Epithelial cell of prostate (primary cell): ENCODE data around the gene NELFA.

Experiments
- DNase-seq: peaks from one replicate; pipeline ENCODE4 v3.0.0-alpha.2; 2011; ENCODE audit warnings: low read depth, low spot score
- H3K27ac ChIP-seq: fragments of 450-650 bp; 2 replicates; pipeline ENCODE4 v1.5.1; 2017; ENCODE audit warnings: mild to moderate bottlenecking

NELFA gene

DNA sequence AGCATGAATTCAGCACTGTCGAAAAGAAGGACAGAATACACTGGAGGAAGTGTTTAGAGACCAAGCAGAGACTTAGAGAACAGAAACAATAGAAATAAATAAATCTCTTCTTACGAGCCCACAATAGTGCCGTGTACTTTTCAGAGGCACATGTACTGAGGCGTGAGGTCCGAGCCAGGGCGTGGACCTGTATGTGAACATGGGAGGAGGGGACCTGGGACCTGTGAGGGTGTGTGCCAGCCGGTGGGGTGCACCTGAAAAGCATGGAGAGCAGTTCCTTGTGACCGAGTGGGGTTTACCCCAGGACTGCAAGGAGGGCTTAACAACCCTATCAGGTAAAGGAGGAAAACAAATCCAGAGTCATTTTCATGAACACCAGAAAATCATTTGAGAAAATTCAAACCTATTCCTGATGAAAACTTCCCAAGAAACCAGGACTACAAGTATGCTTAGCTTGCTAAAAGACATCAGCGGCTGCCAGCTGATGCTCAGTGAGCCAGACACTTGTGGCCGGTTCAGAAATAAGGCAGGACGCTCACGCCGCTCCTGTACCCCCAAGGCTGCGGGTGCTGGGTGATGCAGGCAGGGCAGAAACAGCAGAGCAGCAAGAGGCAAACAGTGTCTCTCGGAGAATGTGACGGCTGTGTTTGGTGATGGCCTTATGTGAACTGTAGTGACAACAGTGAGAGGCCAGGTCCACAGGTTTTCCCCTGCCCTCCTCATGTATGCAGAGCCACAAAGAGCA, 37.1 kb downstream of the NELFA start:
- DNase-seq: no peak
- H3K27ac ChIP-seq: no peak overlapping the region

DNA sequence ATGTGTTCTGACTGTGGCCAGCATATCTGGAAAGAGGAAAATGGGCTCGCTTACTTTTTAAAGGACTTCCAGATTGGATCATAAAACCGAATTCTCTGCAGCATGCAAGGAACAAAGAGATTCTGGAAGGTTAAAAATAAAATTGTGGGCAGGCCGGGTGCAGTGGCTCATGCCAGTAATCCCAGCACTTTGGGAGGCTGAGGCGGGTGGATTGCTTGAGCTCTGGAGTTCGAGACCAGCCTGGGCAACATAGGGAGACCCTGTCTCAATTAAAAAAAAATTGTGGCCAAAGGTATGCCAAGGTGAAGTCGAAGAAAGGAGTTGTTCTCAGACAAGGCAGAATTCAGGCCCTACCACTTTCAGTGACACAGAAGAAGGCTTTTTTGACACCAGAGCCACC, 37.8 kb downstream of the NELFA start:
- no peak overlapping the region for H3K27ac ChIP-seq
- no peak for DNase-seq

DNA sequence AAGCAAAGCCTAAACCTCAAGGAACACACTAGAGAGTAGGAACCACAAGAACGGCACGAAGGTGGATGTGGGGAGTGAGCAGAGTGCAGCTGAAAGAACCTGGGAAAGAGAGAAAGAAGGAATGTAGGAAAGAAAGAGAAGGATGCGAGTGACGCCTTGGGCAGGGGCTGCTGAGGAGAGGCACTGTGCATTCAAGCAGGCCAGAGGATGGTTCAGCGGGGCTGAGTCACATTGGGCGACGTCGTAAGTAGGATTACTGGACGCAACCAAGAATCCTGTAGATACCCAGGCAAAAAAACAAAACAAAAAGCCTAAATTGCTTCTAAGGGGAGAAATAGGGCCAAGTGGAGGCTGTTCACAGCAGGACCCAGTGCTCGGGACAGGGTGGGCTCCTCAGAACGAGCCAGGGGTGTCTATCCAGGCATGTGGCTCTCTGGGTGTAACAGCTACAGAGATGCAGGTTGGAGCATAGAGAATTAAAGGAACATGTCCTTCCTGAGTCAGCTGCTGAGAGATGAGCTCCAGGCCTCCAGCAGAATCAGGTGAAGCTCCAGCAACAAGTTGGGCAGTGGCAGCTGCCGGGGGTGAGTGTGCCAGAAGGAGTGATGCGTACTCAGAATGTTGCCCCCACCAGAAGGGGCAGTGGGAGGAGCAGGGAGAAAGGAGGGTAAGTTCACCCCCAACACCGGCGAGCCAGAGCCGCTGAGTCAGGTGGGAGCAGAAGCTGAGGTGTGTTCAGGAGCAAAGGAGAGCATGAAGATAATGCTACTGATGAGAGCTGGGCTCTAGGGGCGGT, 38.6 kb downstream of the NELFA start:
- no peak for DNase-seq
- H3K27ac ChIP-seq: no peak overlapping the region

DNA sequence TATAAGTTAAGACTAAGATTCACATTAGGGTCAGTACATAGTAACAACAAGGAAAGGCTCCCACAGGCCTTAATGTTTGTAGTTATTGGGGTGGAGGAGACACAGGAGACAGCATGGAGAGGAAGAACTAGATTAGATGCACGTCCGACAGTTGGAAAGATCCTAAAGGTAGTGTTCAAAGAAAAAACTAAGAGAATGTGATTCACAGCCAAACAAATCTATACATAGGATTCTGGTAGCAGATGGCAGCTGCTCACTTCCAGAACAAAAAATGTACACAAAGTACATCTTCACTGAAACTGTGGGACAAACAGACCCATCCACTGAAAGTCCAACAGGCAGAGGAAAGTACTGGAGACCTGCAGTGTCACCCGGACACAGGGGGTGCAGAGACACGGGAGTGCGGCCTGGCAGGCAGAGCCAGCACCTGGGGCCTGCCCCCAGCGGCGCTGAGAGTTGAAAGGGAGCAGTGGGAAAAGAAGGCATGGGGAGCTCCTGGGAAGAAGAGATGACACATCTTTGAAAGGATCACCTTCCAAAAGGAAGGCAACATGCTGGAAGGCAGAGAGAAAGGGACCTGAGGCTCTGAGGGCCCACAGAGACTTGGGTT, 40.0 kb downstream of the NELFA start:
- no peak for DNase-seq
- H3K27ac ChIP-seq: no peak overlapping the region

DNA sequence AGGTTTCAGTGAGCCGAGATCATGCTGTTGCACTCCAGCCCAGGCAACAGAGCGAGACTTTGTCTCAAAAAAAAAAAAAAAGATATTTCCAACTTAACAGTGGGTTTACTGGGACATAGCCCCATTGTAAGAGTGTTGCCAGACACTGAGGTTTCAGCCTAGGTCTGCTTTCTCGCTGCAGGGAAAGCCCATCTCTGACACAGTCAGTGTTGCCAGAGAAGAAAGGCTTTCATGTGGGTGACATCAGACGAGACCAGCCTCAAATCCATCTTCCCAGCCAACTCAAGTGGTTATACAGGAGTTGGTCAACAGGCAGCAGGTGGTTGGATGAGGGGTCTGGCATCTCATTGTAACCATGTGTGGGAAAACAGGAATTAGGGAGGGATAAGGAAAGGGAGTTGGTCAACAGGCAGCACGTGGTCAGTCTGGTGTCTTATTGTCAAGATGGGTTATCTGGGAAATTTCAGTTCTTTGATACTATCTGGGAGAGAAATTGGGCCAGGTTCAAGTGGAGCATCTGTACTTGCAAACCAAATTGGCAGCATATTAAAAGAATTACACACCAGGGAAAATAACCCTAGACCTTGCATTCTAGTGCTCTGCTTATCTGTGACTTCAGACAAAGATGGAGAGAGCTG, 41.1 kb downstream of the NELFA start:
- H3K27ac ChIP-seq: no peak overlapping the region
- DNase-seq: no peak

DNA sequence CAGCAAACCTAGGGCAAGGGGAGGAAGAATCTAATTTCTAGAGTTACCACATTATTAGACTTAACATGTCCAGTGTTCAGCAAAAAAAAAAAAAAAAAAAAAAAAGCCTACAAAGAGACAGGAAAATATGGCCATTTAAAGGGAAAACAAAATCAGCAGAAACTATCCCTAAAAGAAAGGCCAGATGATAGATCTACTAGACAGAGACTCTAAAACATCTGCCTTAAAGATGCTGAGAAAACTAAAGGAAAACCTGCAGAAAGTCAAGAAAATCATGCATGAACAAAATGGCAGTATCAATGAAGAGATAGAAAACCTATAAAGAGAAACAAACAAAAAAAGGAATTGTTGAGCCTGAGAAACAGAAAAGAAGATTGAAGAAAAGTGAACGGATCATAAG, 43.8 kb downstream of the NELFA start:
- no peak overlapping the region for H3K27ac ChIP-seq
- no peak for DNase-seq

DNA sequence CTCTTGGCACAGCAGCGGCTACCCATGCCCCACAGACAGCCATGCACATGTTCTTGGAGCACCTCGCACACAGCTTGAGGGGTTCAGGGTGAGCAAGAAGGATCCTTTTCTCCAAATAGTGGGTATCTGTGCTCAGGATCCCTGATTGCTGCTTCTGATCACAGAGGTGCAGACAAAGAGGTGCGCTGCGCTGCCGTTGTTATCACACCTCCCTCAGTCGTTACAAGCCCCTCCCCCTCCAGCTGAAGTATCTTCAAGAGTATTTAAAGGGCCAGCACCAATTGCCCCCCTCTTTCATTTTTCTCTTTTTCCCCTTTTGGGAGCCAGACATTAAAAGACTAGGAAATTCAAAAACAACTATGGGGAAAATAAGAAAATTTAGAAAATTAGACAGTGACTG, 44.3 kb downstream of the NELFA start:
- no peak for DNase-seq
- H3K27ac ChIP-seq: no peak overlapping the region

DNA sequence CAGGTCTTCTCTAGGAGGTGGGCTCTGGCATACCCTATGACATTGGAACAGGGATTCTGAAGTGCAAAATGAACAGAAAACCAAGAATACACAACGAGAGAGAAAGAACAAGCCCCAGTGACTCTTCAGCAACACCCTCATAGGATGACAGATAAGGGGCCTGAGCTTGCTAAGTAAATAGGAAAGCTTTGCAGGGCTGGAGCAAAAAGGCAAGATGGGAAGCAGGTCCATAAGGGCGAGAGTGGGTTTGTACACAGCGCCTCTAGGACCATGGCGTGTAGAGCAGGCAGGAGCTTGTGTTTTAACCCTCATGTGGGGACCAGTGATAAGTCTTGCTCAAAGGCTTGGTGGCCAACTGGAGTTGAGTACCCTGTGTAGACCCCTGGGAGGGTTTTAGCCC, 45.8 kb downstream of the NELFA start:
- no peak for DNase-seq
- H3K27ac ChIP-seq: no peak overlapping the region

DNA sequence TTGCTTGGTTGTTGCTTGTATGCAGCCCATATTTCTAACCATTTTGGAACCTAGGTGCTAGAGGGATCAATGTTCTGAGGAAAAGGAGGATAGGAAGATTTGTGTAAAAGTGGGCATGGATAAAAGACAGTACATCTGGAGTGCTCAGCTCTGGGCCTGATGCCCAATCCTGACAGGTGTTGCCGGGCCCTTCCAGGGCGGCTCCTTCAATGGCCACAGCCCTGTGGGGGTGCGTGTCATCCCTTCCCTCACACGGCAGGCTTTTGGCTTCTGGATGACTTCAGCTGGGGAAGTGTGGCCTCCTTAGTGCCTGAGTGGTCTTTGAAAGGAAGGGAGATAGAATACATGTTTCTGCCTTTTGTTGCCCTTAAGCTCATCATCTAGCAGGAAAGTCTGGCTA, 47.2 kb downstream of the NELFA start:
- no peak for DNase-seq

DNA sequence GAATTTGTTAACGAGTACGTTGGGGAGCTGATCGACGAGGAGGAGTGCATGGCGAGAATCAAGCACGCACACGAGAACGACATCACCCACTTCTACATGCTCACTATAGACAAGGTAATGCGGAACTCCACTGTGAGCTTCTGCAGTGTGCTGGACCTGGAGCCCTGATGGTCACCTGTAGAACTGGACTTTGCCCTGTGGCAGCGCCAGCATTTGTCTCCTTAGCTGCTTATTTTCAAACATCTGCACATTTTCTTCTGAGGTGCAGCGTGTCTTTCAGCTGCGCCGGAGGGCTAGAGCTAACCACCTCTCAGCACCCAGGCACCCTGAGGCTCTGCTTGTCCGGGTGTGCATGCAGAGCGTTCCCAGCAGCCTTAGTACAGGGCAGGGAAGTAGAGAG, 47.7 kb downstream of the NELFA start:
- H3K27ac ChIP-seq: no peak overlapping the region
- DNase-seq: no peak

More for the DNA sequence above, 47.2 kb downstream of the NELFA start:
- H3K27ac ChIP-seq: no peak overlapping the region

DNA sequence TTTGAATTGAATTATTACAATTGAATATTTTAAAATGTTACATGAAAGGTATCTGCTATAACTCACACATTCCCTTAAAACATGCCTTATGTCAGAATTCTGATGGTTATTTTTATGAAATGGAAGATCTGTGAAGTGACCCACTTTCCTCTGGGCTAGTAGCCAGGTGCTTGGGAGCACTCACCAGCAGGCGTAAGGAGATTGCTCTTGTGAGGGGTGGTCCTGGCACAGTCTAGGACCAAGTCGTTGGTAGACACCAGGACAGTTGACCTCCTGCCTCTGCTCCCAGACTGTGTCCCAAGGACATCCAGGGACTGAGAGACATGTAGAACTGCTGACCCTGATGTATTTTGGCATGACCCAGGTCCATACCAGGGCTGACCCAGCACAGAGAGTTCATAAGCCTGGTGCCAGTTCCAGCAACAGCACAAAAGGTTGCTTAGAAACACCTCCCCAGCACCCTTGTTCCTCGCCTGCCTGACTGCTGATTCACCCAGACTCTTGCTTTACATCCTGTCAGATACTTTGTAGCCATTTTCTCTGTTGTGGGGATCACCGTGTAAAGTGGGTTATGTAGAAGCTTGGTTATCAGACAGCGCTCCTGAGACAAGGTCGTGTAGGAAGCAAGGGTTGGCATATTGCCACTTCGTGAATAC, 48.5 kb downstream of the NELFA start:
- H3K27ac ChIP-seq: no peak overlapping the region
- no peak for DNase-seq

DNA sequence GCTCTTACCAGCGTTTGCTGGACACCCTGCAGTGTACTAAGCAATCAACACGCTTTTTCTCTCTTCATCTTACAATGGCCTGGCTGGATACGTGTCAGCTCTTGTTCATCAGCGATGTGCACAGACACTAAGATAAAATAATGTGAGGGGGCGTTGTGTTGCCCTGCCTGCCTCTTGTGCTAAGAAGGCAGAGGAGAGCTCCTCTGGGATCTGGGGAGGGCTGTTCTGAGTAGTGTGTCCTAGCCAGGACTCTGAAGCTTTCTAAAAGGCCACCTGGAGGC, 49.7 kb downstream of the NELFA start:
- no peak for DNase-seq
- no peak overlapping the region for H3K27ac ChIP-seq

DNA sequence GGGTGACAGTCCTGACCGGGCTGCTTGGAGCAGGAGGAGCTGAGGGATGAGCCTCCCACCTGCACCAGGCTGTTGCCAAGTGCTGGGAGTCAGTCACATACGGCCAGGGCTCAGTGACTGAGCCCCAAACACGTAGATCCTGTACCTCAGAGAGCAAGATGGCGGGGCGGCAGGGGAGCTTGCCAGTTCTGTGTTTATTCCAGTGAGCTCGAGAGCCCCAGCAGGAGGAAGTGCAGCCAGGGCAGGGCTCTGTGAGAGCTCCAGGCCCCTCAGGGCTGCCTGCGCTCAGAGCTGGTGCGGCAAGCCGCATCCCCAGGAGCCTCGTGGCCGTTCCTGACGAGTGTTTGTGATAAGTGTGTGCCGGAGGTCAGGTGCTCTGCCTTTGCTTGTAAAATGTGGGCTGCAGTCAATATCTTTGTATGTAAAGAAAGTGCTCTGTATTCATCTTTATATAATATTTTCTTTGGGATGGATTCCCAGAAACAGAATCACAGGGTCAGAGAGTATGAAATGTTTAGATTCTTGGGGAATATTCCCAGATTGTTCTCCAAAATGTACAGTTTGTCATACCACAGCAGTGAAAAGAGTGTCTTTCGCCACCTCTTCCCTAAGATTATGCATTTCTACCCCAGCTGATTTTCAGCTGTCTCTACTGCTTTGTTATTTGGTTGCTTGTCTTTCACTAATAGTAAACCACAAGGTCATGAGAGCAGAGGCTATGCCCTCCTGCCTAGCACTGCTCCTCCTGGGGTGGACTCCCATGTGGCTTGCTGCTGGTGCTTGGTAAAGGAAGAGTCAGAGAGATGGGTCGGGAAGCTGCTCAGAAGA, 50.3 kb downstream of the NELFA start:
- no peak for DNase-seq
- H3K27ac ChIP-seq: no peak overlapping the region

DNA sequence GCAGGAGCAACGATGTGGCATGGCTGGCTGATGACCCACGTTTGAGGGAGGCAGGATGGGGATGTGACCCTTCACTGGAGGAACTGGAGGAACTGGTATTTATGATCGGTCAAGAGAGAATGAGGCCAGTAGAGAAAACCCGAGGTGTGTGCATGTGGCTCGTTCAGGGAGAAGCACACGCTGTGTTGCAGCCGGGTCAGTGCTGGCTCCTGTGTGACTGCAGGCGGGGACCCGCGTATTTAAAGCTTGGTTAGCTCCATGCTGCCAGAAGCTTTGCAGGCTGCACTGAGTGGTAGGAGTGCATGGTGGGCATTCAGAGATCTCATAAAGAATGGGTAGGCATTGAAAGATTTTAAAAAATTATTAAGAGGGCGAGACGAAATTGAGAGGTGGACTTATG, 52.1 kb downstream of the NELFA start:
- DNase-seq: no peak
- no peak overlapping the region for H3K27ac ChIP-seq

DNA sequence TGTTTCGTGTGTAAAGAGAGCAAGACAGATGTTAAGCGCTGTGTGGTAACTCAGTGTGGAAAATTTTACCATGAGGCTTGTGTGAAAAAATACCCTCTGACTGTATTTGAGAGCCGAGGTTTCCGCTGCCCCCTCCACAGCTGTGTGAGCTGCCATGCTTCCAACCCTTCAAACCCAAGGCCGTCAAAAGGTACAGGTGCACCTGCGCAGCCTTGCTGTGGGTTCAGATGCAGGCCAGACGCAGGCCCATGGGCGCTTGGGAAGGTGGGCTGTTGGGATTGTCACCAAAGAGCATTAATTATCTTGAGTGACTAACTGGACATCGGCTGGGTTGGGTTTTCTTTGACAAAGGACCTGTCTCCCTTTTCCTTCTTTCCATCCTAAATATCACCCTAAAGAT, 55.4 kb downstream of the NELFA start:
- H3K27ac ChIP-seq: no peak overlapping the region
- DNase-seq: no peak

DNA sequence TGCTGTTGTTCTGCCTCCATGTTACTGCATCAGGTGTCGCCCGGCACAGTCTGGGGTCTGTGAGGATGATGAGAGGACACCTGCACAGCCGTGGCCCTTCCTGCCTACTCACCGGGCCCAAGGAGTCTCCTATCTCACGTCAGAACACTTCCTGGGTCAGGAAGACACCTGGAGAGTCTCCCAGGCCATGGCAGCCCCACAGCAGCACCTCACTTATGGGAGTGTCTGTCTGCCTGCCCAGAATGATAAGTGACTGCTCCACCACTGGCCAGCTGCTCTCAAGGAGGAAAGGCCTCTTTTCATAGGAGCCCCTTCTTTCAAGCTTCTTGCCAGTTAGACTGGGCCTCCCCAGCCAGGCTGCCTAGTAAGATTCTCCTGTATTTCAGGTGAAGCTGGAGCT, 56.1 kb downstream of the NELFA start:
- no peak overlapping the region for H3K27ac ChIP-seq
- DNase-seq: no peak

DNA sequence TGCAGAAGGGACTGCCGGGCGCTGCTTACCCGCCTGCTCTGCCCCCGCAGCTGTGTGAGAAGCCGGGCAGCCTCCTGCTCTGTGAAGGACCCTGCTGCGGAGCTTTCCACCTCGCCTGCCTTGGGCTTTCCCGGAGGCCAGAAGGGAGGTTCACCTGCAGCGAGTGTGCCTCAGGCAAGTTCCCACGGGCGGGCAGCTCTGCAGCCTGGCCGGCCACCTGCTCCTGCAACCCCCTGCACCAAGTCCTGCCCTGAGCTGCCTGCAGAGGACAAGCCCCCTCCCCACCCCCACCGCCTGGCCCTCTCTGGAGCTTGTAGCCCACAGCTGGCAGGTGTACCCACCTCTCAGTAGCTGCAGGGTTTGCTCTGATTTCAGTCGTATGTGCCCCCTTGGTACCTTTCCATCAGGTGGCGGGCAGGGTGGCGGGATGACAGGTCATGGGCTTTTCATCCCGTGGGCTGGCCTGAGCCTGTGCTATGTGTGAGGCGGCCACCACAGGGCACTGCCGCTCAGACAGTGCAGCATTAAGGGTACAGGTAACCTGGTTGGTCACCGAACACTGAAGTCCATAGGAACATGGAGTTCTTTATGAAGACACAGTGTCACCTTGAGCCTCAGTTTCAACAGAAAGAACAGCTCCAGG, 56.6 kb downstream of the NELFA start:
- DNase-seq: no peak
- no peak overlapping the region for H3K27ac ChIP-seq

DNA sequence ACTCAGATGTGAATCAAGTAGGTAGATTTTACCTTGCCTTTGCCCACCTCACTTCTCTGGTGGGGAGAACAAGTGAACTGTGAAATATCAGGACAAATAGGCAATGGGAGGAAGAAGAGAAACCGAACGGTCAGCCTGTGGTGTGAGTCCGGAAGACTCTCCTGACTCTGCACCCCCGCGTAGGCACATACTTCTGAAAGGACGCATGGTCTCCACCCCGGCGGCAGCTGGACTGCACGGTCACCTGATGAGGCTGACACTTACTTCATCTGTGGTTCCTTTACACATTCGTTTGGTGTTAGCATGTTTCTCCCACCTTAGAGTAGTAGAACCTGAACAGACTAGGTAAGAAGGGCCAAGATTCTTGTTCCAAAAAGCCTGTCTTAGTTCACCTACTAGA, 58.4 kb downstream of the NELFA start:
- H3K27ac ChIP-seq: no peak overlapping the region

DNA sequence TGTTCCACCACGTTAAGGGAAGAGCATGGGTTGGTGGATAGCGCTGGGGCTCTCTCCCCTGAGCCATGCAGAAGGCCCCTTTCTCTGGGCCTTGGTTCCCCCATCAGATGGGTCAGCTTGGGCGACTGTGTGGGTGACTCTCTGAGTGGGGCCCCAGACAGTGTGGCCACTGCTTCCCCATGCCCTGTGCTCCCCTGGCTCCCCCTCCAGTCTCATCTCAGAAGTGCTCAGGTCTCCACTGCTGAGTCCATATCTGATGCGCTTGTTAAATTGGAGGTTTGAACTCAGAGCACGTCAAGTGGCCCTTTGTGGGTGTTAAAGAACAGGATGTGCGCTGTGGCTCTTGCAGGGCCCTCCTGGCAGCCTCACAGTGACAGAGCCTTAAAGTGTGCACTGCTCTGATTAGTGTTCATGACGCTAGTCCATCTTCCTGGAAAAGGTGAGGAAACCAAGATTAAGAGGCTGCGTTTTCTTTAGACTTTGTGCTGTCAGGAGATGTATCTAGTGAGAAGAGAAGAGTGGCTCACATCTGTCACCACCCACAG, 59.8 kb downstream of the NELFA start:
- DNase-seq: no peak
- no peak overlapping the region for H3K27ac ChIP-seq

More for the DNA sequence above, 58.4 kb downstream of the NELFA start:
- no peak for DNase-seq
